Gastrocnemius medialis (tissue), 4 donors: ENCODE measurements around the gene WDR46. TPM values are rescaled to one million over a fixed set of nuclear protein-coding genes. Genes with fewer than 3 reads are reported as not detected.

ENCODE experiments used
- ATAC-seq, 2 donors: fragments of 150-250 bp; one replicate each; pipeline ENCODE4 v1.9.1; 2016
- DNase-seq, 2 donors: peaks; one replicate each; pipeline ENCODE4 v3.0.0-alpha.2; 2019
- H3K27ac ChIP-seq, 4 donors: fragments of 200-600 bp; sonication (generic); 1 replicate in 1 of 4; 2 replicates in 3 of 4; pipeline ENCODE4 v1.5.1; 2016 to 2018; ENCODE audit warnings: mild to moderate bottlenecking in 2 of 4, moderate library complexity in 1 of 4
- H3K27me3 ChIP-seq, 3 donors: fragments of 200-600 bp; sonication (generic) in 2 of 3; 1 replicate in 1 of 3; 2 replicates in 2 of 3; pipeline versions ENCODE4 v1.5.1 to v1.6.0; 2016 to 2019; ENCODE audit warnings: mild to moderate bottlenecking in 1 of 3, moderate library complexity in 1 of 3
- H3K36me3 ChIP-seq, 2 donors: fragments of 200-600 bp; sonication (generic) in 1 of 2; one replicate each; pipeline ENCODE4 v1.5.1; 2017 to 2018
- H3K4me1 ChIP-seq, 2 donors: fragments of 200-600 bp; sonication (generic) in 1 of 2; one replicate each; pipeline ENCODE4 v1.5.1; 2016 to 2017; ENCODE audit warnings: mild to moderate bottlenecking in 2 of 2
- H3K4me3 ChIP-seq, 4 donors: fragments of 200-600 bp; sonication (generic) in 3 of 4; 1 replicate in 1 of 4; 2 replicates in 3 of 4; pipeline ENCODE4 v1.5.1; 2016 to 2019; ENCODE audit warnings: mild to moderate bottlenecking in 2 of 4
- H3K9me3 ChIP-seq, 3 donors: fragments of 200-600 bp; sonication (generic) in 2 of 3; 1 replicate in 1 of 3; 2 replicates in 2 of 3; pipeline ENCODE4 v1.5.1; 2016 to 2019
- CTCF ChIP-seq, 5 experiments: fragments of 450-650 bp in 3 of 5; fragments of 200-600 bp in 2 of 5; sonication (generic) in 2 of 5; IDR thresholded peaks in 4 of 5; conservative IDR thresholded peaks in 1 of 5; 1 replicate in 4 of 5; 2 replicates in 1 of 5; pipeline ENCODE4 v1.5.1; 2016 to 2019; ENCODE audit warnings: antibody characterized with exemption in 5 of 5, mild to moderate bottlenecking in 3 of 5, moderate library complexity in 3 of 5
- POLR2A ChIP-seq, 2 donors: fragments of 450-650 bp; IDR thresholded peaks; one replicate each; pipeline ENCODE4 v1.6.1; 2017; ENCODE audit warnings: antibody characterized with exemption in 2 of 2, mild to moderate bottlenecking in 2 of 2, moderate library complexity in 2 of 2
- in situ Hi-C, 4 donors: fragments of 200-750 bp; cut with MboI; loops; one replicate each; pipeline versions ENCODE4 v1.15.0 to v1.8.0; 2017; ENCODE audit warnings: low sequenced_read_pairs in 4 of 4
- intact Hi-C: fragments of 100-400 bp; cut with DNase I; formaldehyde crosslinking; loops from one replicate; pipeline ENCODE4 v1.15.1; 2023; ENCODE audit warnings: low total_unique reads
- total RNA-seq, 4 donors: library from RNA; depleted of rRNA; stranded (reverse); fragments of >200 nt; gene quantifications; one replicate each; pipeline versions ENCODE4 v1.1.0 to v1.2.3, GENCODE V29; 2016

The WDR46 gene
- total RNA-seq, 4 donors from 2014 or later, result 34.5 to 57.3 (median 49.1) TPM

DNA sequence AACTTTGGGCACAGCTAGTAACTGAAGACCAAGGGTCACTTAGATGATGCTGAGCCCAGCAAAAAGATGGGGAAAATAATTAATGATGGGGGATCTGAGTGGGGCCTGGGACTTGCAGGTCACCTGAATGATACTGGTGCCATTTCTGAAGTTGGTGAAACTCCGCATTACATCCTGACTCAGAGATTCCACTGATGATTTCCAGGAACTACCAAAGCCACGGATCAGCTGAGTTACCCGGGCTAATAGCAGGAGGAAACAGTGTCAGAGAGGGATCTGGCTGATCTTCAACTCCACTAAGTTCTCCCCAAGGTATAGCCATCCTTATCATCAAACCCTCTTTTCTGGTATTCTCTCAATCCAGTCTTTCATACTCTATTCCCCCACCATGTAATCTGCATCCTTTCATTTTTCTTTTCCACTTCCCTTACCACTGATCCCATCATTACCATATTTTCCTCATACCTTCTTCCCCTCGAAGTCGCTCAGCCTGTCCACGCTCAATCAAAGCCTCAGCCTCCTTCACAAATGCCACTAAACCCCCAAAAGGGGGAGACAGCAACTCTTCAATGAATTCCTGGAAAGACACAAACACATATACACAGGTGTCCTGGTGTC, 37.5 kb downstream of the WDR46 start:
- no peaks in the 10 kb centered on the region for H3K27me3 ChIP-seq
- H3K9me3 ChIP-seq, result no peaks in the 10 kb centered on the region
- in situ Hi-C loops (no loop called here), intact Hi-C loops (no loop called here)
- no peak overlapping the region for H3K27ac ChIP-seq
- TF ChIP-seq POLR2A (IDR thresholded peaks at IDR 0.05), result no peak
- no peak for TF ChIP-seq CTCF (IDR thresholded peaks at IDR 0.05 in 4 of 5, conservative IDR thresholded peaks at IDR 0.05 in 1 of 5)
- H3K4me3 ChIP-seq, result no peak overlapping the region
- peaks cover 0 to 15% of the 10 kb centered on the region in 2 donors for H3K36me3 ChIP-seq
- DNase-seq, result no peak
- peaks cover 10 to 17% of the 10 kb centered on the region in 2 donors for H3K4me1 ChIP-seq
- no peak for ATAC-seq

- Histone ChIP-seq H3K9me3 (no peaks in the 10 kb centered on the region), H3K4me1 (peaks cover 10 to 17% of the 10 kb centered on the region in 2 donors), H3K36me3 (peaks cover 0 to 15% of the 10 kb centered on the region in 2 donors), H3K4me3 (no peak overlapping the region), H3K27ac (peak overlapping the region in 1 of 4 donors; percentile 96), H3K27me3 (no peaks in the 10 kb centered on the region)
- ATAC-seq (no peak), DNase-seq (no peak)
- intact Hi-C loops (no loop called here), in situ Hi-C loops (no loop called here)
- TF ChIP-seq CTCF (IDR thresholded peaks at IDR 0.05 in 4 of 5, conservative IDR thresholded peaks at IDR 0.05 in 1 of 5) (no peak), POLR2A (IDR thresholded peaks at IDR 0.05) (no peak)
These were observed 38.3 kb downstream of the WDR46 start for GRCh38 chr6:33250731-33251130.

- Histone ChIP-seq H3K4me3 (peak overlapping the region; percentile 54 to 83 (median 65)), H3K9me3 (no peaks in the 10 kb centered on the region), H3K27me3 (no peaks in the 10 kb centered on the region), H3K36me3 (peaks cover 0 to 15% of the 10 kb centered on the region in 2 donors), H3K27ac (peak overlapping the region; percentile 84 to 96 (median 88)), H3K4me1 (peaks cover 10 to 17% of the 10 kb centered on the region in 2 donors)
- ATAC-seq (no peak), DNase-seq (peak in 1 of 2 donors; percentile 18)
- TF ChIP-seq POLR2A (IDR thresholded peaks at IDR 0.05), result no peak
- TF ChIP-seq CTCF (IDR thresholded peaks at IDR 0.05 in 4 of 5, conservative IDR thresholded peaks at IDR 0.05 in 1 of 5), result no peak
- in situ Hi-C loops, result loop anchor here (5.0 to 10.0 kb wide), 6 partner anchors 55 to 235 kb away; partner anchors contain the start of gene COL11A2 (in 1 of the 4)
- intact Hi-C loops, result loop anchor here (1.0 to 5.0 kb wide), 6 partner anchors 23 to 317 kb away; partner anchors contain the start of genes BRD2, RGL2, RING1 and RPS18
These were observed 39.1 kb downstream of the WDR46 start for GRCh38 chr6:33249732-33250630.

DNA sequence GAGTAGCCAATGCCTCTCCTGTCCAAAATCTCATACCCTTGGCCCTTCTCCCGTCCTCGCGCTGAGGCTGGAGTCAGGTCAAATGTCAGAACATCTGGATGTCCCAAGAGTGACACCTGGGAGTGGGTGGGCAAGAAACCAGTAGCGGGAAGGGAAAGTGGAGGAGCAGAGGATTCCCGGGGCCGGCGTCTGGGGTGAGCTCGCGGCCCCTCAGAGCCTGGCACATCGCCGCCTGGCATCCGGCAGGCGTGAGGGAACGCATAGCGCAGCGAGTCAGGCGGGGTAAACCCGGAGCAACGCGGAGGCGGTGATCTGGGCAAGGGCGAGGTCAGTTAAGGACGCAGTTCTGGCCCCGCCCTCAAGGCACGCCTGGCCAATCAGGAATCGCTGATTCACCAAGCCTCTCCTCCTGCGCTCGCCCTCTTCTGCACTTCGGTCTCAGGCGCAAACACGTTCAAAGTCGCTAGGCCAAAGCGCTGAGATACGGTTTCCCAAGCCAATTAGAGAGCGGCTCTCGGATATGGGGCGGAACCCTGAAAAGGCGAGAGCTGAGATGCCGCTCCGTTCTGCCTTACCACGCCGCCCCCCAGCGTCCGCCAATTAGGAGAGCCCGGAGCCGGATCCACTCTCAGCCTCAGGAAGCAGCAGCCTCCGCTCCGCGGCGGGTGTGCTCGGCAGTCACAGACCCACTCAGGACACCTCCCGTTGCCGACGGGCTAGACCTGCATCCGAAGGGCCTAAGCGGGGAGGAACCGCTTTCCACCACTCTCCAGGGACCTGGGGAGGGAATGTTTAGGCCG, 39.9 kb downstream of the WDR46 start:
- in situ Hi-C loops, result loop anchor here (5.0 to 10.0 kb wide), 6 partner anchors 54 to 234 kb away; partner anchors contain the start of gene COL11A2 (in 1 of the 4)

More for the DNA sequence above, 39.9 kb downstream of the WDR46 start:
- Histone ChIP-seq H3K27me3 (no peaks in the 10 kb centered on the region), H3K36me3 (peaks cover 0 to 15% of the 10 kb centered on the region in 2 donors), H3K4me1 (peaks cover 10 to 17% of the 10 kb centered on the region in 2 donors), H3K9me3 (no peaks in the 10 kb centered on the region), H3K27ac (peak overlapping the region; percentile 84 to 96 (median 88)), H3K4me3 (peak overlapping the region; percentile 54 to 83 (median 65))
- ATAC-seq (peak; percentile 96 to 98), DNase-seq (peak; percentile 96 to 98)
- intact Hi-C loops, result loop anchor here (1.0 to 5.0 kb wide), 9 partner anchors 24 to 316 kb away; partner anchors contain the start of genes BRD2, RGL2, RING1 and RPS18
- TF ChIP-seq POLR2A (IDR thresholded peaks at IDR 0.05) (peak; percentile 51 to 63), CTCF (IDR thresholded peaks at IDR 0.05 in 4 of 5, conservative IDR thresholded peaks at IDR 0.05 in 1 of 5) (peak in 2 of 5 experiments; percentile 16 to 30)
